Activated T-cell treated with anti-CD3 and anti-CD28 coated beads, Interleukin-2, amount 50 U/mL, for 24 hours (primary cell): ENCODE results near the gene URB1.
"Not testable (repeated sequence)": the region's sequence is repeated elsewhere in the genome, so short reads cannot be mapped to it uniquely, and the experiment has no call there.

Experiments
- DNase-seq: peaks from one replicate; pipeline ENCODE4 v3.0.0-alpha.2; 2020
- H3K27ac Mint-ChIP-seq: 2 replicates; pipeline ENCODE4 v1.8.0; 2020; ENCODE audit warnings: mild to moderate bottlenecking, mixed read lengths
- H3K27me3 Mint-ChIP-seq: 2 replicates; pipeline ENCODE4 v1.8.0; 2020; ENCODE audit warnings: mixed read lengths
- H3K36me3 Mint-ChIP-seq: 2 replicates; pipeline ENCODE4 v1.8.0; 2020; ENCODE audit warnings: low read depth, mixed read lengths
- H3K4me1 Mint-ChIP-seq: 2 replicates; pipeline ENCODE4 v1.8.0; 2020; ENCODE audit warnings: low read depth, mixed read lengths
- H3K4me3 Mint-ChIP-seq: 2 replicates; pipeline ENCODE4 v1.8.0; 2020; ENCODE audit warnings: mild to moderate bottlenecking, moderate library complexity, mixed read lengths
- H3K9me3 Mint-ChIP-seq: 2 replicates; pipeline ENCODE4 v1.8.0; 2020; ENCODE audit warnings: mixed read lengths

Gene URB1

GRCh38 chr21:32301596-32301995 is 91.2 kb downstream of the URB1 start:
- Mint-ChIP-seq H3K4me1 (no peaks in the 10 kb centered on the region), H3K9me3 (no peaks in the 10 kb centered on the region), H3K27me3 (no peaks in the 10 kb centered on the region), H3K36me3 (peaks cover 77% of the 10 kb centered on the region), H3K27ac (no peak overlapping the region), H3K4me3 (no peak overlapping the region)
- DNase-seq, result no peak

- Mint-ChIP-seq H3K4me1 (no peaks in the 10 kb centered on the region), H3K9me3 (no peaks in the 10 kb centered on the region), H3K27ac (no peak overlapping the region), H3K36me3 (peaks cover 67% of the 10 kb centered on the region), H3K4me3 (no peak overlapping the region), H3K27me3 (no peaks in the 10 kb centered on the region)
- DNase-seq, result no peak
Measured at GRCh38 chr21:32300117-32300681, 92.6 kb downstream of the URB1 start.

DNA sequence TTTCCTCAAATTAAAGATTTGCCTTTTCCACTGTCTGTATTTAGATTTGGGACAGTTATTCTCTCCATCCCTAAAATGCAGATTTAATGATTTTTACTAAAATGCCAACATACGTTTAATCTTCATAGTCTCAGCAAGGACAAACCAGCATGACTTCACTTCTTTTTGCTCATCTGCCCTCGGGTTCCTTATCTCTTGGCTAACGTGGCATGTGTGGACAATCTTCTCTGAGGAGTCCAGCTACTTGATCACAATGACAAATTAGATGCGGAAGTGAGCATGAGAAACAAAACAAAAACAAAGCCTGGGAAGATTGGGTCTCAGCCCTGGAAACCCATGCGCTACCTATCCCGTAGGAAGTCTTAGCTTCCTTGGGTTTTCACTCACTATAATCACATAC is 93.1 kb downstream of the URB1 start:
- no peaks in the 10 kb centered on the region for H3K27me3 Mint-ChIP-seq
- no peak for DNase-seq
- peaks cover 64% of the 10 kb centered on the region for H3K36me3 Mint-ChIP-seq
- no peaks in the 10 kb centered on the region for H3K4me1 Mint-ChIP-seq
- H3K9me3 Mint-ChIP-seq, result no peaks in the 10 kb centered on the region
- no peak overlapping the region for H3K4me3 Mint-ChIP-seq
- H3K27ac Mint-ChIP-seq, result no peak overlapping the region

DNA sequence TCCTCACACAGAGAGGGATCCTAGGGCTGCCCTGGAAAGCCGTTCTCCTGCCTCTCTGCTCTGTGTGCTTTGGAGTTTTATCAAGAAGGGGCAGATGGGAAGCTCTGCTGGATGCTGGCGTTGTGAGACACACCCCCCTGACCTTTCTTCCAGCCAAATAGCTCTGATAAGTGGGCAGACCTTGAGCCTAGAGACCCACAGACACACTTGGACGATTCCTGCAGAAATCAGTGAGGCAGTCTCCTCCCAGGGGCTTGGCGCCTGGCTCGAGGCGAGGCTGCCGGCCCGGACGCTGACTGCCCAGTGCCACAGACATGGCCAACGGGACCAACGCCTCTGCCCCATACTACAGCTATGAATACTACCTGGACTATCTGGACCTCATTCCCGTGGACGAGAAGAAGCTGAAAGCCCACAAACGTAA is 94.1 kb downstream of the URB1 start, which contains the start of gene MRAP:
MRAP (plus strand) TSS at position 198 of the 424 bp plus-strand sequence; CDS start at position 315, 117 bp downstream.
- Mint-ChIP-seq H3K27me3 (no peaks in the 10 kb centered on the region), H3K4me3 (no peak within 1 kb of the TSS), H3K36me3 (peaks cover 56% of the 10 kb centered on the region), H3K4me1 (no peaks in the 10 kb centered on the region), H3K9me3 (no peaks in the 10 kb centered on the region), H3K27ac (no peak within 1 kb of the TSS)
- DNase-seq, result no peak

DNA sequence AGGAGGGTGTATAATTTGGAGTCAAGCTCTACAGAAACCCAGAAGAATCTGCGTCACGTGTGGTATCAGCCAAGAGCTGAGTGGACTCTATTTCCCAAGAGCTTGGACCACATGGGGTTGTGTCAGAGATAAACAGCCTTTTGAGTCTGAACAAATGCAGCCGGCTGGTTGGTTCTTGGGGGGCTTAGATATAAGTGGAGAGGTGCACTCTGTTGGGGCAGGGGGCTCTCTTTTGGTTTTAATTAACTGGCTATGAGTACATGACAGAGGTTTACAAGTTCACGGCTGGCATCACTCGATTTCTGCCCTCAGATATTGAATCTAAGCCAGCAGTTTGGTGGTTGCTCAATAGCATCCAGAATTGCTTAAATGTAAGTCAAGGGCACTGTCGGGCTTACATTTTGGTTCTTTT is 94.7 kb downstream of the URB1 start:
- H3K27ac Mint-ChIP-seq, result no peak overlapping the region
- no peaks in the 10 kb centered on the region for H3K9me3 Mint-ChIP-seq
- H3K27me3 Mint-ChIP-seq, result no peaks in the 10 kb centered on the region
- DNase-seq, result no peak
- H3K36me3 Mint-ChIP-seq, result peaks cover 53% of the 10 kb centered on the region
- no peak overlapping the region for H3K4me3 Mint-ChIP-seq
- H3K4me1 Mint-ChIP-seq, result no peaks in the 10 kb centered on the region

DNA sequence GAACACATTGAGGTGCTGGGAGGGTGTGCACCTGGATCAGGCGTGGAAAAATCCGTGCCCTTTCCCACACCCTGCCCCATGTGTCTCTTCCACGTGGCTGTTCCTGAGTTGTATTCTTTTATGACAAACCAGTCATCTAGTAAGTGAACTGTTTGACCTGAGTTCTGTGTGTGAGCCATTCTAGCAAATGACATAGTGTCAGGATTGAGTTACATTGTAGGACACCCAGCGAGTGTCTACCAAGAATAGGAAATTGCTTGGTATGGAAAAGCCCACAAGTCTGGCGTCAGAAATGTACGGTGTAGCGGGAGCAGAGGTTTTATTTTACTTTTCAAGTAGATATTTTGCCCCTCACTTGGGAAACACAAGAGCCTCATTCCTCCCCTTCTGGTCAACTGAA is 95.4 kb downstream of the URB1 start:
- Mint-ChIP-seq H3K27ac (no peak overlapping the region), H3K4me1 (no peaks in the 10 kb centered on the region), H3K4me3 (no peak overlapping the region), H3K9me3 (no peaks in the 10 kb centered on the region), H3K36me3 (peaks cover 49% of the 10 kb centered on the region), H3K27me3 (no peaks in the 10 kb centered on the region)
- no peak for DNase-seq

GRCh38 chr21:32285476-32285875 is 107.3 kb downstream of the URB1 start:
- Mint-ChIP-seq H3K27ac (no peak overlapping the region), H3K4me1 (peaks cover 4% of the 10 kb centered on the region), H3K27me3 (no peaks in the 10 kb centered on the region), H3K4me3 (no peak overlapping the region), H3K36me3 (peaks cover 25% of the 10 kb centered on the region), H3K9me3 (no peaks in the 10 kb centered on the region)
- DNase-seq, result no peak

GRCh38 chr21:32282992-32283391 is 109.8 kb downstream of the URB1 start:
- Mint-ChIP-seq H3K36me3 (peaks cover 33% of the 10 kb centered on the region), H3K4me3 (no peak overlapping the region), H3K9me3 (no peaks in the 10 kb centered on the region), H3K27me3 (no peaks in the 10 kb centered on the region), H3K4me1 (peaks cover 22% of the 10 kb centered on the region), H3K27ac (no peak overlapping the region)
- no peak for DNase-seq

DNA sequence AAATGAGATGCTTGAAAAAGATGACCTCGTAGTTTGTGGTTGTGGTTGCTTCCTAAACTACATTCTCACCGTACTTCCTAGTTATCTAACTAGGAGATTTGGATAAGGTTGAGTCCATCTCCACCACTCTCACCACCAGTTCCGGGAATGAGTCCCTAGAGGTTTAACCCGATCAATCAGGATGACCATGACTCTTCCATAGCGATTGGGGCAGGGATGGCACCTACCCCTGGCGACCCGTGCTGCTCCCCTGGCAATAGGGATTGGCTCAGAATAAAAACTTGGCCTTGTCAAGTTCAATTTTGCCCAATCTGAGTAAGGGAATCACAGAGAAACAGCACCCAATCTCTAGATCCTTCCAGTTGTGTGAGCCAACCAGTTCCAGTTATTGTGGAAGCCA is 111.3 kb downstream of the URB1 start:
- Mint-ChIP-seq H3K36me3 (peaks cover 31% of the 10 kb centered on the region), H3K4me3 (no peak overlapping the region), H3K27ac (no peak overlapping the region), H3K4me1 (peaks cover 26% of the 10 kb centered on the region), H3K27me3 (no peaks in the 10 kb centered on the region), H3K9me3 (no peaks in the 10 kb centered on the region)
- no peak for DNase-seq

- peak overlapping the region; percentile 98 for H3K27ac Mint-ChIP-seq
- H3K36me3 Mint-ChIP-seq, result peaks cover 46% of the 10 kb centered on the region
- DNase-seq, result no peak
- no peaks in the 10 kb centered on the region for H3K9me3 Mint-ChIP-seq
- H3K27me3 Mint-ChIP-seq, result no peaks in the 10 kb centered on the region
- H3K4me1 Mint-ChIP-seq, result peaks cover 32% of the 10 kb centered on the region
- H3K4me3 Mint-ChIP-seq, result peak overlapping the region; percentile 100
Measured at GRCh38 chr21:32279377-32279680, 113.5 kb downstream of the URB1 start.

- peak within 1 kb of the TSS; percentile 98 for H3K27ac Mint-ChIP-seq
- DNase-seq, result peak; percentile 99
- H3K4me3 Mint-ChIP-seq, result peak within 1 kb of the TSS; percentile 100
- H3K36me3 Mint-ChIP-seq, result peaks cover 45% of the 10 kb centered on the region
- no peaks in the 10 kb centered on the region for H3K9me3 Mint-ChIP-seq
- peaks cover 32% of the 10 kb centered on the region for H3K4me1 Mint-ChIP-seq
- H3K27me3 Mint-ChIP-seq, result no peaks in the 10 kb centered on the region
Measured at GRCh38 chr21:32278518-32279376, 114.1 kb downstream of the URB1 start, which contains the start of gene MIS18A. Gene MIS18A, minus strand, starts transcription at chr21:32279049. Its CDS starts 35 bp downstream, at chr21:32279014.

DNA sequence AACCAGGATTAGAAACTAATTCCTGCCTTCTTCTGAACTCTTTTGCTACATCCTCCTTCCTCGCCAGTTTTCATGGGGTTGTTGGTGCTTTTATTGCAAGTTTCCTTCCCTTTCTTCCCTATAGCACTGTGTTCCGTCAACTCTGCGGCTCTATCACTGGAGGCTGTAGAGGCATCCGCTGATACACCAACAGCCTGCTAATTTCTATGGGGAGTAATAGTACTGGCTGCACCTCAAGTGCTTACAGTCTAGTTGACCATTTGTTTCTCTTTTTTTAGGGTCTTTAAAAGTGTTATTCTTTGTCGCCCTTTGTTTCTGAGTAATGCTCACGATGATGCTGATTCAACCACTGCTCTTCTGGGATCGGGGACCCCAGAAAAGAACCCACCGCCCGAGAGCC is 114.7 kb downstream of the URB1 start:
- Mint-ChIP-seq H3K36me3 (peaks cover 43% of the 10 kb centered on the region), H3K4me1 (peaks cover 32% of the 10 kb centered on the region), H3K4me3 (peak overlapping the region; percentile 100), H3K9me3 (no peaks in the 10 kb centered on the region), H3K27ac (peak overlapping the region; percentile 98), H3K27me3 (no peaks in the 10 kb centered on the region)
- no peak for DNase-seq

- Mint-ChIP-seq H3K4me1 (peaks cover 32% of the 10 kb centered on the region), H3K27me3 (no peaks in the 10 kb centered on the region), H3K9me3 (no peaks in the 10 kb centered on the region), H3K36me3 (peaks cover 50% of the 10 kb centered on the region), H3K27ac (no peak overlapping the region), H3K4me3 (no peak overlapping the region)
- DNase-seq, result no peak
Measured at GRCh38 chr21:32276671-32277070, 116.1 kb downstream of the URB1 start.

DNA sequence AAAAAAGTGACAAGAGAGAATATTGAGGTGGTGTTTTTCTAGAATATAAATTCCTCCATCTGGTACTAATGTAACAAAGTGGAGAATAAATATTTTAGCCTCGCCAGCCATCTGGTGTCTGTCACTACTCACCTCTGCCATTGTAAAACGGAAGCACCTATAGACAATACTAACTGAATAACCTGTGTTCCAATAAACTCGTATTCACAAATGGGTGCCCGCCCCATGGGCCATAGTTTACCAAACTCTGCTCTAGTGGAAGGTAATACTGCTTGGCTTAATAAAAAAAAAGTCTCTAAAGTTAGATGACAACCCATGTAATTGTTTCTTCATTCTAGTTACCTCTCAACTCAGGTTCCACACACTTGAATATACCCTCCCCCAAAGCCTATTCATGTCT is 122.1 kb downstream of the URB1 start:
- no peak for DNase-seq
- Mint-ChIP-seq H3K36me3 (peaks cover 91% of the 10 kb centered on the region), H3K4me3 (no peak overlapping the region), H3K4me1 (peaks cover 2% of the 10 kb centered on the region), H3K27me3 (no peaks in the 10 kb centered on the region), H3K9me3 (no peaks in the 10 kb centered on the region), H3K27ac (no peak overlapping the region)

GRCh38 chr21:32265321-32265720 is 127.5 kb downstream of the URB1 start:
- not testable (repeated sequence) for H3K4me1 Mint-ChIP-seq, H3K27ac Mint-ChIP-seq, H3K9me3 Mint-ChIP-seq, DNase-seq, H3K27me3 Mint-ChIP-seq, H3K4me3 Mint-ChIP-seq
- H3K36me3 Mint-ChIP-seq, result peaks cover 44% of the 10 kb centered on the region
